Measurements from ENCODE around the gene CFAP90.

The CFAP90 gene

GRCh38 chr5:7816535-7816901 is 34.4 kb downstream of the CFAP90 start:
- DNase-seq, result no peak

GRCh38 chr5:7815892-7816534 is 34.9 kb downstream of the CFAP90 start:
- DNase-seq, result peak; percentile 15 to 42 (median 24)

- DNase-seq, result no peak
Observed at GRCh38 chr5:7814816-7815215, 36.1 kb downstream of the CFAP90 start.

- no peak for DNase-seq
Observed at GRCh38 chr5:7813576-7813975, 37.4 kb downstream of the CFAP90 start.

- DNase-seq, result no peak
Observed at GRCh38 chr5:7813007-7813406, 37.9 kb downstream of the CFAP90 start.

GRCh38 chr5:7811715-7812114 is 39.2 kb downstream of the CFAP90 start:
- no peak for DNase-seq

GRCh38 chr5:7808998-7809397 is 41.9 kb downstream of the CFAP90 start:
- DNase-seq, result no peak

GRCh38 chr5:7805379-7805778 is 45.6 kb downstream of the CFAP90 start:
- DNase-seq, result no peak

- no peak for DNase-seq
Observed at GRCh38 chr5:7803937-7804336, 47.0 kb downstream of the CFAP90 start.

- DNase-seq, result no peak
Observed at GRCh38 chr5:7802855-7803254, 48.1 kb downstream of the CFAP90 start.

- no peak for DNase-seq
Observed at GRCh38 chr5:7801891-7802614, 48.9 kb downstream of the CFAP90 start.

GRCh38 chr5:7795306-7795705 is 55.6 kb downstream of the CFAP90 start:
- DNase-seq, result no peak

GRCh38 chr5:7794823-7795222 is 56.1 kb downstream of the CFAP90 start:
- no peak for DNase-seq

- no peak for DNase-seq
Observed at GRCh38 chr5:7794311-7794710, 56.6 kb downstream of the CFAP90 start.

GRCh38 chr5:7793895-7794294 is 57.0 kb downstream of the CFAP90 start:
- DNase-seq, result no peak

- DNase-seq, result no peak
Observed at GRCh38 chr5:7789567-7789966, 61.4 kb downstream of the CFAP90 start.

- DNase-seq, result no peak
Observed at GRCh38 chr5:7787770-7788169, 63.2 kb downstream of the CFAP90 start.

GRCh38 chr5:7784683-7785380 is 66.1 kb downstream of the CFAP90 start:
- no peak for DNase-seq

GRCh38 chr5:7781899-7782298 is 69.0 kb downstream of the CFAP90 start:
- no peak for DNase-seq
